Activated CD8-positive, alpha-beta memory T cell treated with anti-CD3 and anti-CD28 coated beads for 1 hour (primary cell): ENCODE results near the gene SETBP1.
"Not testable (repeated sequence)": the region's sequence is repeated elsewhere in the genome, so short reads cannot be mapped to it uniquely, and the experiment has no call there.

Experiments used
- DNase-seq, 2 donors: peaks; one replicate each; pipeline ENCODE4 v3.0.0-alpha.2; 2020; ENCODE audit warnings: low read depth in 1 of 2; ENCODE audit errors: extremely low read depth in 1 of 2

The SETBP1 gene

GRCh38 chr18:44788334-44788733 is 107.6 kb downstream of the SETBP1 start:
- DNase-seq: no peak

GRCh38 chr18:44789710-44790109 is 109.0 kb downstream of the SETBP1 start:
- DNase-seq: no peak

- no peak for DNase-seq
Observed at GRCh38 chr18:44790860-44791259, 110.2 kb downstream of the SETBP1 start.

- no peak for DNase-seq
Observed at GRCh38 chr18:44791520-44791919, 110.8 kb downstream of the SETBP1 start.

- no peak for DNase-seq
Observed at GRCh38 chr18:44792456-44793061, 111.9 kb downstream of the SETBP1 start.

- no peak for DNase-seq
Observed at GRCh38 chr18:44793194-44793593, 112.5 kb downstream of the SETBP1 start.

- DNase-seq: no peak
Observed at GRCh38 chr18:44793685-44794084, 113.0 kb downstream of the SETBP1 start.

- no peak for DNase-seq
Observed at GRCh38 chr18:44795241-44795640, 114.6 kb downstream of the SETBP1 start.

- no peak for DNase-seq
Observed at GRCh38 chr18:44796429-44797428, 116.0 kb downstream of the SETBP1 start.

GRCh38 chr18:44798433-44799048 is 117.9 kb downstream of the SETBP1 start:
- no peak for DNase-seq

GRCh38 chr18:44799382-44799906 is 118.8 kb downstream of the SETBP1 start:
- no peak for DNase-seq

GRCh38 chr18:44799907-44800421 is 119.3 kb downstream of the SETBP1 start:
- DNase-seq: no peak

- not testable (repeated sequence) for DNase-seq
Observed at GRCh38 chr18:44800766-44801165, 120.1 kb downstream of the SETBP1 start.

GRCh38 chr18:44801781-44802180 is 121.1 kb downstream of the SETBP1 start:
- DNase-seq: no peak

GRCh38 chr18:44802508-44802907 is 121.8 kb downstream of the SETBP1 start:
- DNase-seq: no peak

GRCh38 chr18:44803019-44803650 is 122.4 kb downstream of the SETBP1 start:
- no peak for DNase-seq

- DNase-seq: no peak
Observed at GRCh38 chr18:44804033-44804432, 123.3 kb downstream of the SETBP1 start.

- no peak for DNase-seq
Observed at GRCh38 chr18:44805176-44805575, 124.5 kb downstream of the SETBP1 start.

GRCh38 chr18:44805643-44806042 is 125.0 kb downstream of the SETBP1 start:
- DNase-seq: no peak

GRCh38 chr18:44807766-44808165 is 127.1 kb downstream of the SETBP1 start:
- DNase-seq: no peak
